Renal cortex interstitium (tissue), 11 donors: ENCODE measurements around the gene ACOXL. TPM values are rescaled to one million over a fixed set of nuclear protein-coding genes. Genes with fewer than 3 reads are reported as not detected.

Experiments used
- DNase-seq, 11 donors: peaks; one replicate each; pipeline ENCODE4 v3.0.0-alpha.2; 2013; ENCODE audit warnings: low read depth in 9 of 11, low spot score in 4 of 11; ENCODE audit errors: extremely low read depth in 1 of 11
- polyA plus RNA-seq, 3 donors: library from polyadenylated mRNA; unstranded; fragments of 120-200 nt; gene quantifications; one replicate each; pipeline ENCODE4 v1.2.1, GENCODE V29; 2013; ENCODE audit not compliant: insufficient read length in 3 of 3

The ACOXL gene
- polyA plus RNA-seq, 3 donors = 0.69 to 0.83 (median 0.73) TPM

- DNase-seq = no peak
Measured at GRCh38 chr2:110746586-110747521, 14.5 kb downstream of the ACOXL start.

- DNase-seq = no peak
Measured at GRCh38 chr2:110747522-110748488, 15.4 kb downstream of the ACOXL start.

DNA sequence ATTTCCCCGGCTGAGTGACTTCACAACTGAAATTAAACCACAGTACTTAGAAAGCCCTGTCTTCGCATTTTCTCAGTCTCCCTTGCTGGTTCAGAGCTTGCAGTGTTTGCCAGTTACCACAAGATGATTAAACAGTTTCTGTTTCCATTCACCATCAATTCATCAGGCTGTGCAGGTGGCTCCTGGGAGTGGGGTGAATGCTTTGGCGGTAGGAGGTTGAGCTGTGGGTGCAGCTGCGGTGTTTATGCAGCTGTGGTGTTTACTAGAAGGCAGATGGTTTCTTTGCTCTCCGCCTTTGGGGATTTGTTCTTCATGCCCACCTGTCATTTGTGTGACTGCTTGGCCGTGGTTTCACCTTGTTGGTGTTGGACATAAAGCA lies 16.1 kb downstream of the ACOXL start:
- DNase-seq = no peak

DNA sequence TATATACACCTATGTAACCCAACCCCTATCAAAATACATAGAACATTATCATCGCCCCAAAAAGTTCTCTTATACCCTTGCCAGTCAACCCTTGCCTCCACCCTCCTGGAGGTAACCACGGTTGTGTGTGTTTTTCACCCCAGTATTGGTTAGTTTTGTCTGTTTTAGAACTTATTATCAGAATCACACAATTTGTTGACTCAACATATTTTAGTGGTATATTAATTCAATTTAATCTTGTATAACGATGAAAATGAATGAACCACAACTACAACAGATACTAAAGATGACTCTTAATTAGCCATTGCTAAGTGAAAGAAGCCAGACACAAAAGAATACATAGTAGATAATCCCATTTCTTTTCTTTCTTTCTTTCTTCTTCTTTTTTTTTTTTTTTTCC lies 19.3 kb downstream of the ACOXL start:
- DNase-seq = no peak

DNA sequence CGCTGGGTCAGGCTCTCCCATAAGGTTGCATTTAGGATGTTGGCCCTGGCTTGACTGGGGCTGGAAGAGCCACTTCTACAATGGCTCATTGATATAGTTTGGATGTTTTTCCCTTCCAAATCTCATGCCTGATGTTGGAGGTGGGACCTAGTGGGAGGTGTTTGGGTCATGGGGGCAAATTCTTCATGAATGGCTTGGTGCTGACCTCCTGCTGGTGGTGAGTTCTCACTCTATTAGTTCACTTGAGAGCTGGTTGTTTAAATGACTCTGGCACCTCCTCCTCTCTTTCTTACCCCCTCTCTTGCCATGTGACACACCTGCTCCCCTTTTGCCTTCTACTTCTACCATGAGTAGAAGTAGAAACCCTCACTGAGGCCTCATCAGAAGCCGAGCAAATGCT lies 20.5 kb downstream of the ACOXL start:
- no peak for DNase-seq

GRCh38 chr2:110755491-110756078 lies 23.2 kb downstream of the ACOXL start:
- DNase-seq = no peak

DNA sequence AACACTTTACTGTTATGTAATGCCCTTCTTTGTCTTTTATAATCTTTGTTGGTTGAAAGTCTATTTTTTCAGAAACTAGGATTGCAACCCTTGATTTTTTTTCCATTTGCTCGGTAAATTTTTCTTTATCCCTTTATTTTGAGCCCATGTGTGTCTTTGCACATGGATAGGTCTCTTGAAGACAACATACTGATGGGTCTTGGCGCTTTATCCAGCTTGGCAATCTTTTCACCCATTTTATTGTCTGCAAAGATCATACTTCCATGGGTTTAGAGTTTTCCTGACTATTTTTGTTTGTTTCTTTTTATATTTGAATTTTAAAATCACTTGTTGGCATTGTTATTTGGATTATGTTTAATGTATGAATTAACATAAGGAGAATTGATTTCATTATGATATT lies 27.0 kb downstream of the ACOXL start:
- DNase-seq = no peak

DNA sequence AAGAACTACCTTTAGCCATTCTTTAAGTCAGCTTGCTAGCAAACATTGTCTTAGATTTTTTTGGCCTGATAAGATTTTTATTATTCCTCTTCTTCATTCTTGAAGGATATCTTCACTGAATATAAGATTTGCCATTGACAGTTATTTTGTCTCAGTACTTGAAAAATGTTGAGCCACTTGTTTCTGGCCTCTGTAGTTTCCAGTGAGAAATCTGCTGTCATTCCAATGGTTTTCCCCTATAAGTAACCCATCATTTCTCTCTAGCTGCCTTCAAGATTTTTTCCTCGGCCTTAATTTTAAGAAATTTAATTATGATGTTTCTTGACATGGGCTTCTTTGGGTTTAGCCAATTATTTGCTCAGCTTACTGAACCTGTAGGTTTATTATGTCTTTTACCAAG lies 32.6 kb downstream of the ACOXL start:
- no peak for DNase-seq

GRCh38 chr2:110766291-110766690 lies 33.9 kb downstream of the ACOXL start:
- DNase-seq = no peak

DNA sequence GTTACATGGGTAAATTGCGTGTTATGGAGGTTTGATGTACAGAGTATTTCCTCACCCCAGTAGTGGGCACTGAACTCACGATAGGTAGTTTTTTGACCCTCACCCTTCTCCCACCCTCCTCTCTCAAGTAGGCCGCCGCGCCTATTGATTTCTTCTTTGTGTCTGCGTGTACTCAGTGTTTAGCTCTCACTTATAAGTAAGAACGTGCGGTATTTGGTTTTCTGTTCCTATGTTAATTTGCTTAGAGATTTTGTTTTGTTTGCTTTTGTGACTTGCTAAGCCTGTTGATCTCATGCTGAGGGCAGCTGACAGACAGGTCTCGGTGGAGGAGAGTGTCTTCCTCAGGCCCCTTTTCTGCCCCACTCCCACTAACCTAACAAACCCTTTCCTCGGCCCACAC lies 36.2 kb downstream of the ACOXL start:
- DNase-seq = no peak

DNA sequence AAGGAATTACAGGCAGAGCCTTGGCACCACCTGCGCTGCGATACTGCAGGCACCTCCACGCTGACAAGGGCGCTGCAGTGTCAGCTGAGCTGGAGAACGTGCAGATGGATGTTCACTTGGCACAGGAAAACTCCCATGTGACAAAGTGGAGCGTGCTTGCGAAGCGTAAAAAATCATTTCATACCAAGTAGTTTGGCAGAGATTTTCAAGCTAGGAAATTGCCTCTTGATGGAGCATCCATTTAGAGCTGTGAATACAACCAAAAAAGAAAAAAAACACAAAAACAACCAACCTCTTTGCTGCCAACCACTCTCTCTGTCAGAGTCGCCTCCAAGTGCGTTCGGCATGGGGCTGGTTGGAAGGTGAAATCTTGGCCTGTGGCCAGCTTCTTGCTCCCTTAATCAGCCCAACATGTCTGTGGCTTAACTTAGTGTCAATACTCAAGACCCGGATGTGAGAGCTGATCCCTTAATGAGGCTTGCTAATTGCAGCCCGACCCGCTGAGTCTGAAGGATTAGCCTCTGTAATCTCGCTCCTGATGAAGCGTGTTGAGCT lies 38.1 kb downstream of the ACOXL start:
- DNase-seq = no peak

DNA sequence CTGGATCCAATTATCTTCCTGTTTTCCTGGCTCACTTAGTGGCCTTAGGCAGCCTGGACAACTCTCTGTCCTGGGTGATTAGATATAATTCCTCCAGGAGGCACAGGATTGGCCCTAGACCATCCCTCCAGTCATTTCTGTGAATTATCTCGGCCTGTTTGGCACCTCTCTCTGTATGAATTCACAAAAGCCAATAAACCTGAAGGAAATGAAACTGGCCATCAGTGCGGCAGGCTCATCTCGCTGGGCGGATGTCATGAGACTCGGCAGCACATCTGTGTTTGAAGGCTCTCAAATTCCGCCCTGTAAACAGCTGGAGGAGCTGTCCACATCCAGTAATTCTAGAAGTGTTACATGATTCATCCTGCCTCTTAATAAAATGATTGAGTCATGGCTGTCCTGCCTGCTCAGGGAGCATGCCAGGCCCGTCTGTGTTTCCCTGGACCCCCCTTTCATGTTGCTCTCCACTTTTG lies 38.6 kb downstream of the ACOXL start:
- DNase-seq = peak in 4 of 11 donors; percentile 24 to 43 (median 26)

- no peak for DNase-seq
Measured at GRCh38 chr2:110771547-110772382, 39.4 kb downstream of the ACOXL start.

- DNase-seq = no peak
Measured at GRCh38 chr2:110772383-110772755, 40.0 kb downstream of the ACOXL start.

- DNase-seq = no peak
Measured at GRCh38 chr2:110773401-110773921, 41.1 kb downstream of the ACOXL start.

- no peak for DNase-seq
Measured at GRCh38 chr2:110774701-110775100, 42.3 kb downstream of the ACOXL start.

GRCh38 chr2:110777531-110778311 lies 45.3 kb downstream of the ACOXL start:
- DNase-seq = no peak
